ENCODE results near the gene TMEM191C.
"Not testable (repeated sequence)": the region's sequence is repeated elsewhere in the genome, so short reads cannot be mapped to it uniquely, and the experiment has no call there.

GRCh38 chr22:21499623-21500506, 32.7 kb downstream of the TMEM191C start:
- TF ChIP-seq POLR2AphosphoS5, CTCF, POLR2A (IDR thresholded peaks at IDR 0.05): not testable (repeated sequence)
